Kidney (tissue), 14 donors: Measurements from ENCODE around the gene RAB3B. TPM values are rescaled to one million over a fixed set of nuclear protein-coding genes. Genes with fewer than 3 reads are reported as not detected.

Experiments used
- DNase-seq, 5 donors: peaks; one replicate each; pipeline ENCODE4 v3.0.0-alpha.2; 2013 to 2020
- FAIRE-seq: peaks from 2 replicates; lab custom pipeline; 2012; peaks lifted over from hg19 to GRCh38; lab: Jason Lieb, UNC
- H3K27ac ChIP-seq, 2 donors: one replicate each; pipeline ENCODE4 v1.7.0; 2013; ENCODE audit warnings: low read depth in 2 of 2, low read length in 2 of 2, inconsistent platforms in 1 of 2
- H3K27me3 ChIP-seq: one replicate; pipeline ENCODE4 v1.7.1; 2013; ENCODE audit warnings: low read length, inconsistent platforms; ENCODE audit not compliant: control insufficient read depth, insufficient read depth
- H3K36me3 ChIP-seq, 3 donors: one replicate each; pipeline versions ENCODE4 v1.7.0 to v1.7.1; 2013; ENCODE audit warnings: low read length in 3 of 3, control low read depth in 1 of 3, inconsistent platforms in 1 of 3; ENCODE audit not compliant: insufficient read depth in 3 of 3, control insufficient read depth in 2 of 3
- H3K4me1 ChIP-seq, 3 donors: one replicate each; pipeline versions ENCODE4 v1.7.0 to v1.7.1; 2013; ENCODE audit warnings: low read length in 3 of 3, inconsistent platforms in 1 of 3, low read depth in 1 of 3; ENCODE audit not compliant: control insufficient read depth in 2 of 3, insufficient read depth in 2 of 3
- H3K4me3 ChIP-seq, 3 donors: one replicate each; pipeline versions ENCODE4 v1.7.0 to v1.8.1; 2013; ENCODE audit warnings: low read length in 3 of 3, control low read depth in 1 of 3, inconsistent platforms in 1 of 3
- H3K9ac ChIP-seq, 3 donors: one replicate each; pipeline versions ENCODE4 v1.7.0 to v1.7.1; 2013; ENCODE audit warnings: low read length in 3 of 3, control low read depth in 1 of 3, inconsistent platforms in 1 of 3
- H3K9me3 ChIP-seq, 3 donors: one replicate each; pipeline versions ENCODE4 v1.7.0 to v1.7.1; 2013; ENCODE audit warnings: low read length in 3 of 3, control low read depth in 1 of 3, inconsistent platforms in 1 of 3; ENCODE audit not compliant: control insufficient read depth in 2 of 3, insufficient read depth in 1 of 3
- intact Hi-C: fragments of 100-400 bp; cut with DNase I; formaldehyde crosslinking; loops from one replicate; pipeline ENCODE4 v1.11.1; 2022
- polyA plus RNA-seq: library from polyadenylated mRNA; stranded (reverse); fragments of 350-450 nt; fragmentation: Illumina TruSeq; extraction: RNeasy Lipid Tissue Mini Kit (QIAGEN cat#74804); gene quantifications from one replicate; pipeline ENCODE4 v1.2.3, GENCODE V29; 2014; ENCODE audit warnings: low read depth, low replicate concordance; ENCODE audit not compliant: insufficient read depth
- total RNA-seq: library from RNA; stranded (reverse); fragmentation: NEBNext Ultra II Directional; extraction: Animal tissue kit (Norgen Biotek cat#: 25700); gene quantifications from one replicate; pipeline ENCODE4 v1.2.1, GENCODE V29; 2021
- TF ChIP-seq, protein P1 (sequence below): IDR thresholded peaks from 3 replicates; pipeline ENCODE4 v1.5.1; 2012; ENCODE audit warnings: mild to moderate bottlenecking, moderate library complexity, borderline replicate concordance; ENCODE audit not compliant: insufficient read depth; ENCODE audit errors: extremely low read depth
- donor health status: control.
- donor health status: control.
- donor health status: control.
- donor health status: control.
- donor health status: control.
- donor health status: DM: yes; HTN: yes; CAD: no.
- donor health status: Normal renal cell carcinoma (clear cell type).

The RAB3B gene
- total and polyA plus RNA-seq, 2 donors from 2014 or later = 0.60 to 0.72 TPM

DNA sequence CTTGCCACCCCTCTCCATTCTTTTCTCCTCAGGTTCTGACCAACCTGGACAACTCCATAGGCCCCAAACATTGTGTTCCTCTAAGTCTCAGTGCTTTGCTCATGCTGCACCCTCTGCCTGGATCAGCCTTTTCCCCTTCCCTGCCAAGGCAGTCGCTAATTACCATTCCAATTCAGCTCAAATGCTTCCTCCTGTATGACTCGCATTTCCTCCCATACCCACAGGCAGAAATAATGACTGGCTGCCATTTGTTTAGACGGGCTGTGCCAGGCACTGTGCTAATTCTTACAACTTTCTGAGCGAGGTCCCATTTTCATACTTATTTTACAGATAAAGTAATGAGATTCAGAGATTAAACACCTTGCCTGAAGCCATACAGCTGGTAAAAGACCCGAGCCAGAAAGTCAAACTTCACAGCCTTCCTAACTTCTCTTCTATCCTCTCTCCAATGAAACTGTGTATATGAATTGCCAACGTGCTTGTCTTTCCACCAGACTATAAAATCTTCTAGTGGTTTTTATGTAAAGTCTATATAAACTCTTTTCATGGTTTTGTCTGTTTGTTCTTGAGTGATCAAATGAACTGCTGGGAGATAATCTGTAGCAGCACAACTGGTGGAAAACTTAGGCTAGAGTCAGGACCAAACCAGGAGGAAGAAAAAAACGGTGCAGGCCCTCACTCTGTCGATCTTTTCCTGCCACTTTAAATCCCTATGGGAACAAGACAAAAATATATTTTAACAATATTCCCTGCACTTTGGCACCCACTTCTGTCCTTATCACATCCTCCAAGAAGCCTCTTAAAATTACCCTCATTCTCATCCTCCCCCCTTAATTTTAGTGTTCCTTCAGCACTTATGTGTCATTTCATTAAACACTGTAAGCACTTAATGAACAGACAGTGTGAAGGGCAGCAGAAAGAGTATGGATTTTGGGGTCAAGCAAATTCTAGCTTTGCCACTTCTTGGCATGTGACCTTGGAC, 33.7 kb downstream of the RAB3B start:
- FAIRE-seq = no peak
- TF ChIP-seq, protein P1, sequence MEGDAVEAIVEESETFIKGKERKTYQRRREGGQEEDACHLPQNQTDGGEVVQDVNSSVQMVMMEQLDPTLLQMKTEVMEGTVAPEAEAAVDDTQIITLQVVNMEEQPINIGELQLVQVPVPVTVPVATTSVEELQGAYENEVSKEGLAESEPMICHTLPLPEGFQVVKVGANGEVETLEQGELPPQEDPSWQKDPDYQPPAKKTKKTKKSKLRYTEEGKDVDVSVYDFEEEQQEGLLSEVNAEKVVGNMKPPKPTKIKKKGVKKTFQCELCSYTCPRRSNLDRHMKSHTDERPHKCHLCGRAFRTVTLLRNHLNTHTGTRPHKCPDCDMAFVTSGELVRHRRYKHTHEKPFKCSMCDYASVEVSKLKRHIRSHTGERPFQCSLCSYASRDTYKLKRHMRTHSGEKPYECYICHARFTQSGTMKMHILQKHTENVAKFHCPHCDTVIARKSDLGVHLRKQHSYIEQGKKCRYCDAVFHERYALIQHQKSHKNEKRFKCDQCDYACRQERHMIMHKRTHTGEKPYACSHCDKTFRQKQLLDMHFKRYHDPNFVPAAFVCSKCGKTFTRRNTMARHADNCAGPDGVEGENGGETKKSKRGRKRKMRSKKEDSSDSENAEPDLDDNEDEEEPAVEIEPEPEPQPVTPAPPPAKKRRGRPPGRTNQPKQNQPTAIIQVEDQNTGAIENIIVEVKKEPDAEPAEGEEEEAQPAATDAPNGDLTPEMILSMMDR = no peak
- no peak for DNase-seq
- Histone ChIP-seq H3K9me3 (no peaks in the 10 kb centered on the region), H3K9ac (no peak overlapping the region), H3K27ac (no peak overlapping the region), H3K4me3 (no peak overlapping the region), H3K4me1 (no peaks in the 10 kb centered on the region), H3K36me3 (no peaks in the 10 kb centered on the region), H3K27me3 (no peaks in the 10 kb centered on the region)
- intact Hi-C loops = no loop called here

DNA sequence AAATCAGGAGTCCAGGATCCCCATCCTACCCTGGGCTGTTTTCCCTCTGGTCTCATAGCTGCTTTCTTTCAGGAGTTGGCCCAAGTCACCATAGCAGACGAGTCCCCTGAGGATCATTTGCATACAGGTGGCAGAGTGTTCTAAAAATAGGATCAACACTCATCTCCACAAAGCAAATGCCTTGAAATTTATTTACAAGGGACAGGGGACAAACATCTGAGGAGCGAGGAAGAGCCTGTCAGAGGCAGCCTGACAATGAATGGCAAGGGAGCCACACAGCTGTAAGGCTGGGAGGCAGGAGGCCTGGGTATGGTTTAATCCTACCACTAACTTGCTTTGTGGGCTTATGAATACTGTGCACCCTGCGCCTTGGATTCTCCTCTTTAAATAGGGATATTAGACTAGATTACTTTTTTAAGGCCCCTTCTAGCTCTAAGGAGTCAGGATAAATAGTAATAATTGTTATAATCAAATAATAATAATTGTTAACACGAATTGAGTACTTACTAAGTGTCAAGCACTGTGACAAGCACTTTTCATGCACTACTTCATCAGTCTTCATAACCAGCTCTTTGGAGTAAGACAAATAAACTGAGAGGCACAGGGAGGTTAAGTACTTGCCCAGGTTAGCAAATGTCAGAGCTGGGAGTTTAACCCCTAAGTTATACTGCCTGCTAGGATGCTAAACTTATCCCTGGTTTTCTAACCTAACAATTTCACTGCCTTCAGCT, 34.5 kb downstream of the RAB3B start:
- no peak overlapping the region for H3K27ac ChIP-seq
- no peak overlapping the region for H3K4me3 ChIP-seq
- no peak overlapping the region for H3K9ac ChIP-seq
- TF ChIP-seq, protein P1 = no peak
- H3K27me3 ChIP-seq = no peaks in the 10 kb centered on the region
- H3K4me1 ChIP-seq = no peaks in the 10 kb centered on the region
- FAIRE-seq (no peak), DNase-seq (no peak)
- intact Hi-C loops = no loop called here
- no peaks in the 10 kb centered on the region for H3K9me3 ChIP-seq
- no peaks in the 10 kb centered on the region for H3K36me3 ChIP-seq

DNA sequence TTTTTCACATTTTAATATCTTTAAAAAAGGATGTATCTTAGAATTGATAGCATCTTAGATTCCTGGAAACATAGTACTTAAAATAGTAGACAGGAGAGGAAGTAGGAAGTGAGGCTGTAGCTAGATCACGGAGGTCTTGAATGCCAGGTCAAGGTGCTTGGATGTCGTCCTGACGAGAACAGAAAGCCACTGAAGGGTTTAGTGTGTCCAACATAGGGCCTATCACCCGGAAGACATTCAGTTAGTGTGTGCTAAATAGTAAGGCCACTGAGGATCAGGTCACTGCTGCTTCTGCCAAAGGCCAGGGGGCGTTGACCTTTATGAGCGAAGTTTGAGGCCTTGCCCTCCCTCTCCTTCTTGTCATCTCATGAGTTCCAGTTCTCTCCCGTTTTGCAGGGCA, 35.7 kb downstream of the RAB3B start:
- no peak overlapping the region for H3K9ac ChIP-seq
- TF ChIP-seq, protein P1 = no peak
- H3K4me3 ChIP-seq = no peak overlapping the region
- no peak overlapping the region for H3K27ac ChIP-seq
- H3K4me1 ChIP-seq = no peaks in the 10 kb centered on the region
- FAIRE-seq = no peak
- no peak for DNase-seq
- intact Hi-C loops = no loop called here
- no peaks in the 10 kb centered on the region for H3K36me3 ChIP-seq
- H3K27me3 ChIP-seq = no peaks in the 10 kb centered on the region
- H3K9me3 ChIP-seq = peaks cover 0 to 3% (median 0%) of the 10 kb centered on the region in 3 donors
